Measurements from ENCODE around the gene SPATA46. TPM values are rescaled to one million over a fixed set of nuclear protein-coding genes. Genes with fewer than 3 reads are reported as not detected.

SPATA46 gene
- total and polyA plus RNA-seq, 9 of the 15 experiments (the other 6 are each of a cell fraction or from before 2014, with no cell fraction given): 0.04 to 0.11 TPM; not detected in 7

DNA sequence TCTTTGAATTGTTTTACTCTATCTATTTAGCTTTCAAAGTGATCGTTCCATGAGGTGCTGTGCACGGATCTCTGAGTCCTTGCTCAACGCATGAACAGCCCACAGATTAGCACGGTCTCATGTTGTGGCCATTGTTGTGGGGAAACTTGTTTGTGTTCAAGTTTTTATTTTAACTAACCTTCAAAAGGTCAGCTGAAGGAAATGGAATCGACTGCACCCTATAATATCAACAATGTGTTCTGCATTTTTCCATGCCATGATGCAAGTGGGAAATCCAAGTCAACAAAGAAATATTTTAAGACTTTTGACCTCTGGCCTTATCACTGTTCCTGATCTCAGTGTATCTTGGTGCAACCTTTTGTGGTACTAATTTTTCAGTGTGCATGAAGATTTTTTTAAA, 29.1 kb upstream of the SPATA46 start:
- ATAC-seq: peak; percentile 56

More for the DNA sequence above, 29.1 kb upstream of the SPATA46 start:
- POLR2A ChIA-PET: interaction anchor here (1.0 kb wide), 1 partner anchor 10 kb away, joined by 3 read pairs; no protein-coding TSS in a partner anchor
- 12% methylated on average over 5 of the region's 5 CpGs for WGBS (ENCODE audit: insufficient coverage, low coverage, missing lambda C conversion rate)
- Histone ChIP-seq H3K79me2 (ENCODE audit: control insufficient read depth, insufficient read depth, low read length) (no peaks in the 10 kb centered on the region), H3K36me3 (ENCODE audit: control insufficient read depth, insufficient read depth, low read length) (no peaks in the 10 kb centered on the region), H3K4me1 (replicated peaks in 1 of 2; ENCODE audit: control insufficient read depth in 2 of 2, insufficient read depth in 2 of 2, low read length in 2 of 2) (peaks cover 0 to 30% of the 10 kb centered on the region in 2 experiments; a peak in 2 of 5 replicates), H4K20me1 (replicated peaks; ENCODE audit: control insufficient read depth, insufficient read depth, low read length) (no peaks in the 10 kb centered on the region), H2AFZ (ENCODE audit: low read depth, low read length) (peak overlapping the region; percentile 79), H3K9me3 (replicated peaks; ENCODE audit: control insufficient read depth, insufficient read depth, low read depth, low read length) (no peaks in the 10 kb centered on the region), H3K27ac (ENCODE audit: extremely low read depth, low read depth, low read length) (peak overlapping the region; percentile 29), H3K9me1 (ENCODE audit: control insufficient read depth, insufficient read depth, low read length) (no peaks in the 10 kb centered on the region), H3K9ac (ENCODE audit: insufficient read depth in 1 of 2, low read depth in 2 of 2, low read length in 2 of 2) (no peak overlapping the region; a peak in 1 of 4 replicates), H3K4me3 (no peak overlapping the region), H3K4me2 (ENCODE audit: insufficient read depth, low read length) (peak overlapping the region; percentile 23; the same call in 1 of the 2 replicates), H3K27me3 (ENCODE audit: control insufficient read depth in 2 of 2, insufficient read depth in 2 of 2, low read length in 2 of 2) (no peaks in the 10 kb centered on the region)
- in situ Hi-C loops (cut with MboI) (no loop called here), intact Hi-C loops (cut with micrococcal nuclease) (no loop called here)
- BruUV-seq (replicated peaks): no TSS peak
- TF ChIP-seq ESRRA (IDR thresholded peaks at IDR 0.05; ENCODE audit: borderline replicate concordance, low read depth) (0 out of 2 replicates have a peak, but pooled peaks have one; percentile 15), DPF2 (IDR thresholded peaks at IDR 0.05) (peak; percentile 33; the same call in 1 of the 2 replicates), FOXA3 (CRISPR knock-in tag; conservative IDR thresholded peaks at IDR 0.05 in 1 of 2, IDR thresholded peaks at IDR 0.05 in 1 of 2) (0 out of 4 replicates have a peak, but pooled peaks of 1 of the 2 experiments have one; percentile 34), NR2C1 (IDR thresholded peaks at IDR 0.05) (0 out of 2 replicates have a peak, but pooled peaks have one; percentile 20), NR2C1 (tag; IDR thresholded peaks at IDR 0.05) (peak; percentile 50; the same call in 1 of the 2 replicates), SRF (CRISPR knock-in tag; IDR thresholded peaks at IDR 0.05) (no peak), CEBPB (tag; IDR thresholded peaks at IDR 0.05) (peak; percentile 21; the same call in 1 of the 2 replicates), SOX6 (IDR thresholded peaks at IDR 0.05) (peak; percentile 48; the same call in 1 of the 2 replicates), NR2C2 (CRISPR knock-in tag; IDR thresholded peaks at IDR 0.05) (no peak), NR2C2 (tag; IDR thresholded peaks at IDR 0.05) (peak; percentile 25; the same call in 1 of the 2 replicates)
- TF ChIP-seq, protein P1, sequence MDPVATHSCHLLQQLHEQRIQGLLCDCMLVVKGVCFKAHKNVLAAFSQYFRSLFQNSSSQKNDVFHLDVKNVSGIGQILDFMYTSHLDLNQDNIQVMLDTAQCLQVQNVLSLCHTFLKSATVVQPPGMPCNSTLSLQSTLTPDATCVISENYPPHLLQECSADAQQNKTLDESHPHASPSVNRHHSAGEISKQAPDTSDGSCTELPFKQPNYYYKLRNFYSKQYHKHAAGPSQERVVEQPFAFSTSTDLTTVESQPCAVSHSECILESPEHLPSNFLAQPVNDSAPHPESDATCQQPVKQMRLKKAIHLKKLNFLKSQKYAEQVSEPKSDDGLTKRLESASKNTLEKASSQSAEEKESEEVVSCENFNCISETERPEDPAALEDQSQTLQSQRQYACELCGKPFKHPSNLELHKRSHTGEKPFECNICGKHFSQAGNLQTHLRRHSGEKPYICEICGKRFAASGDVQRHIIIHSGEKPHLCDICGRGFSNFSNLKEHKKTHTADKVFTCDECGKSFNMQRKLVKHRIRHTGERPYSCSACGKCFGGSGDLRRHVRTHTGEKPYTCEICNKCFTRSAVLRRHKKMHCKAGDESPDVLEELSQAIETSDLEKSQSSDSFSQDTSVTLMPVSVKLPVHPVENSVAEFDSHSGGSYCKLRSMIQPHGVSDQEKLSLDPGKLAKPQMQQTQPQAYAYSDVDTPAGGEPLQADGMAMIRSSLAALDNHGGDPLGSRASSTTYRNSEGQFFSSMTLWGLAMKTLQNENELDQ (CRISPR knock-in tag; IDR thresholded peaks at IDR 0.05; ENCODE audit: borderline replicate concordance): no peak
- FAIRE-seq: peak; percentile 55
- DNase-seq (ENCODE audit: extremely low read depth in 1 of 4, low spot score in 3 of 4): no peak
- CTCF ChIA-PET (ENCODE audit: low intra/inter-chr PET ratio): no interaction called here
